SK-N-MC (cell line): ENCODE measurements around the gene ZNF737.

Experiments
- DNase-seq: peaks from one replicate; pipeline ENCODE4 v3.0.0-alpha.2; 2011; ENCODE audit warnings: low read depth, low spot score
- H3K27ac ChIP-seq: fragments of 200-600 bp; sonication (generic); 2 replicates; pipeline ENCODE4 v1.5.1; 2016; ENCODE audit warnings: mixed run types
- H3K36me3 ChIP-seq: fragments of 200-600 bp; sonication (generic); 2 replicates; pipeline ENCODE4 v1.6.1; 2017; ENCODE audit warnings: antibody characterized with exemption, low read length, mixed read lengths; ENCODE audit not compliant: insufficient read depth
- H3K4me3 ChIP-seq: fragments of 200-600 bp; sonication (generic); 2 replicates; pipeline ENCODE4 v1.5.1; 2016
- H3K9ac ChIP-seq: fragments of 200-600 bp; sonication (generic); 2 replicates; pipeline ENCODE4 v1.8.0; 2017; ENCODE audit warnings: mixed run types, mixed read lengths; ENCODE audit not compliant: insufficient read length
- H3K9me3 ChIP-seq: fragments of 200-600 bp; sonication (generic); 2 replicates; pipeline ENCODE4 v1.6.1; 2017; ENCODE audit warnings: low read depth, mild to moderate bottlenecking, antibody characterized with exemption, low read length, moderate library complexity, mixed read lengths
- EZH2 ChIP-seq: fragments of 200-600 bp; sonication (generic); IDR thresholded peaks from one replicate; pipeline ENCODE4 v1.6.1; 2017; ENCODE audit warnings: antibody characterized with exemption
- FOXP2 ChIP-seq: optimal IDR thresholded peaks from 2 replicates; pipeline ENCODE3; 2011; ENCODE audit warnings: mild to moderate bottlenecking, moderate library complexity; ENCODE audit not compliant: insufficient read depth; ENCODE audit errors: extremely low read length, control extremely low read depth
- POLR2AphosphoS5 ChIP-seq: IDR thresholded peaks from 2 replicates; pipeline ENCODE4 v1.6.1; 2012; ENCODE audit warnings: mild to moderate bottlenecking, low read depth, low read length, borderline replicate concordance

The ZNF737 gene

GRCh38 chr19:20513189-20513904 lies 52.2 kb downstream of the ZNF737 start:
- no peak for DNase-seq
- Histone ChIP-seq H3K36me3 (no peaks in the 10 kb centered on the region), H3K4me3 (no peak overlapping the region), H3K27ac (no peak overlapping the region), H3K9me3 (no peaks in the 10 kb centered on the region), H3K9ac (no peak overlapping the region)
- no peak for TF ChIP-seq FOXP2
- no peak for TF ChIP-seq EZH2
- no peak for TF ChIP-seq POLR2AphosphoS5

GRCh38 chr19:20503476-20503875 lies 62.1 kb downstream of the ZNF737 start:
- H3K4me3 ChIP-seq: no peak overlapping the region
- TF ChIP-seq EZH2: no peak
- no peak for TF ChIP-seq POLR2AphosphoS5
- no peak for TF ChIP-seq FOXP2
- no peak for DNase-seq
- H3K27ac ChIP-seq: no peak overlapping the region
- H3K9ac ChIP-seq: no peak overlapping the region
- H3K36me3 ChIP-seq: no peaks in the 10 kb centered on the region
- no peaks in the 10 kb centered on the region for H3K9me3 ChIP-seq
